Measurements from ENCODE around the gene AHNAK2.
"Not testable (repeated sequence)": the region's sequence is repeated elsewhere in the genome, so short reads cannot be mapped to it uniquely, and the experiment has no call there.

Gene AHNAK2

GRCh38 chr14:104908303-104908702 is 69.9 kb downstream of the AHNAK2 start:
- no peak overlapping the region for H3K4me2 ChIP-seq (ENCODE audit: low read length)
- H3K27ac ChIP-seq (ENCODE audit: low read depth, low read length, poor library complexity, severe bottlenecking): no peak overlapping the region
- H4K20me1 ChIP-seq (ENCODE audit: insufficient read depth, low read length): no peaks in the 10 kb centered on the region

GRCh38 chr14:104905579-104905933 is 72.6 kb downstream of the AHNAK2 start:
- not testable (repeated sequence) for H3K79me2 ChIP-seq (ENCODE audit: insufficient read depth, low read length); H3K9ac ChIP-seq (ENCODE audit: low read length); H4K20me1 ChIP-seq (ENCODE audit: insufficient read depth, low read length); H3K27ac ChIP-seq (ENCODE audit: low read depth, low read length, poor library complexity, severe bottlenecking); H3K4me2 ChIP-seq (ENCODE audit: low read length); H3K4me3 ChIP-seq (ENCODE audit: low read depth, low read length, poor library complexity, severe bottlenecking); H3K9me2 ChIP-seq (ENCODE audit: low read depth, low read length); H3K36me3 ChIP-seq (ENCODE audit: insufficient read depth, low read length); H3F3A ChIP-seq (ENCODE audit: insufficient read depth, low read length); H2AFZ ChIP-seq (ENCODE audit: low read length); H3K9me3 ChIP-seq (ENCODE audit: low read length); H3K4me1 ChIP-seq (ENCODE audit: insufficient read depth, low read length, severe bottlenecking)
- peaks cover 21% of the 10 kb centered on the region; the same call in 1 of the 2 replicates for H3K27me3 ChIP-seq (ENCODE audit: insufficient read depth, low read length)

More at GRCh38 chr14:104908303-104908702, 69.9 kb downstream of the AHNAK2 start:
- Histone ChIP-seq H3K27me3 (ENCODE audit: insufficient read depth, low read length) (peaks cover 27% of the 10 kb centered on the region; the same call in 1 of the 2 replicates), H3F3A (ENCODE audit: insufficient read depth, low read length) (no peaks in the 10 kb centered on the region), H3K4me1 (ENCODE audit: insufficient read depth, low read length, severe bottlenecking) (no peaks in the 10 kb centered on the region), H3K9ac (ENCODE audit: low read length) (no peak overlapping the region), H3K4me3 (ENCODE audit: low read depth, low read length, poor library complexity, severe bottlenecking) (no peak overlapping the region), H3K79me2 (ENCODE audit: insufficient read depth, low read length) (no peaks in the 10 kb centered on the region), H3K36me3 (ENCODE audit: insufficient read depth, low read length) (no peaks in the 10 kb centered on the region; the same call in 1 of the 2 replicates), H3K9me3 (ENCODE audit: low read length) (peaks cover 20% of the 10 kb centered on the region), H2AFZ (ENCODE audit: low read length) (no peak overlapping the region), H3K9me2 (ENCODE audit: low read depth, low read length) (no peaks in the 10 kb centered on the region)
- no peak for TF ChIP-seq CTCF (IDR thresholded peaks at IDR 0.05; ENCODE audit: low read length)
- TF ChIP-seq EZH2 (IDR thresholded peaks at IDR 0.05; ENCODE audit: borderline replicate concordance, low read length): no peak

GRCh38 chr14:104904650-104905578 is 73.3 kb downstream of the AHNAK2 start:
- H3K27ac ChIP-seq (ENCODE audit: low read depth, low read length, poor library complexity, severe bottlenecking); H3F3A ChIP-seq (ENCODE audit: insufficient read depth, low read length); H3K9ac ChIP-seq (ENCODE audit: low read length); H3K4me3 ChIP-seq (ENCODE audit: low read depth, low read length, poor library complexity, severe bottlenecking); H3K79me2 ChIP-seq (ENCODE audit: insufficient read depth, low read length); H3K36me3 ChIP-seq (ENCODE audit: insufficient read depth, low read length); H3K9me2 ChIP-seq (ENCODE audit: low read depth, low read length); H4K20me1 ChIP-seq (ENCODE audit: insufficient read depth, low read length); H2AFZ ChIP-seq (ENCODE audit: low read length); H3K9me3 ChIP-seq (ENCODE audit: low read length); H3K4me2 ChIP-seq (ENCODE audit: low read length); H3K4me1 ChIP-seq (ENCODE audit: insufficient read depth, low read length, severe bottlenecking): not testable (repeated sequence)
- peaks cover 24% of the 10 kb centered on the region; the same call in 1 of the 2 replicates for H3K27me3 ChIP-seq (ENCODE audit: insufficient read depth, low read length)

GRCh38 chr14:104903990-104904389 is 74.2 kb downstream of the AHNAK2 start:
- Histone ChIP-seq H3K4me2 (ENCODE audit: low read length) (no peak overlapping the region), H3K9ac (ENCODE audit: low read length) (no peak overlapping the region), H3K4me1 (ENCODE audit: insufficient read depth, low read length, severe bottlenecking) (no peaks in the 10 kb centered on the region), H2AFZ (ENCODE audit: low read length) (no peak overlapping the region), H3K27ac (ENCODE audit: low read depth, low read length, poor library complexity, severe bottlenecking) (no peak overlapping the region), H3K27me3 (ENCODE audit: insufficient read depth, low read length) (peaks cover 26% of the 10 kb centered on the region; the same call in 1 of the 2 replicates), H3K36me3 (ENCODE audit: insufficient read depth, low read length) (no peaks in the 10 kb centered on the region; the same call in 1 of the 2 replicates), H3K4me3 (ENCODE audit: low read depth, low read length, poor library complexity, severe bottlenecking) (no peak overlapping the region), H3K9me3 (ENCODE audit: low read length) (peaks cover 6% of the 10 kb centered on the region; the same call in 1 of the 2 replicates), H3K9me2 (ENCODE audit: low read depth, low read length) (no peaks in the 10 kb centered on the region), H3K79me2 (ENCODE audit: insufficient read depth, low read length) (no peaks in the 10 kb centered on the region), H3F3A (ENCODE audit: insufficient read depth, low read length) (no peaks in the 10 kb centered on the region), H4K20me1 (ENCODE audit: insufficient read depth, low read length) (no peaks in the 10 kb centered on the region)
- TF ChIP-seq CTCF (IDR thresholded peaks at IDR 0.05; ENCODE audit: low read length) (no peak), EZH2 (IDR thresholded peaks at IDR 0.05; ENCODE audit: borderline replicate concordance, low read length) (no peak)
